Measurements from ENCODE around the gene RABAC1. TPM values are rescaled to one million over a fixed set of nuclear protein-coding genes. Genes with fewer than 3 reads are reported as not detected.

RABAC1 gene
- total RNA-seq, 1 experiment from 2014 or later: 94.0 TPM

DNA sequence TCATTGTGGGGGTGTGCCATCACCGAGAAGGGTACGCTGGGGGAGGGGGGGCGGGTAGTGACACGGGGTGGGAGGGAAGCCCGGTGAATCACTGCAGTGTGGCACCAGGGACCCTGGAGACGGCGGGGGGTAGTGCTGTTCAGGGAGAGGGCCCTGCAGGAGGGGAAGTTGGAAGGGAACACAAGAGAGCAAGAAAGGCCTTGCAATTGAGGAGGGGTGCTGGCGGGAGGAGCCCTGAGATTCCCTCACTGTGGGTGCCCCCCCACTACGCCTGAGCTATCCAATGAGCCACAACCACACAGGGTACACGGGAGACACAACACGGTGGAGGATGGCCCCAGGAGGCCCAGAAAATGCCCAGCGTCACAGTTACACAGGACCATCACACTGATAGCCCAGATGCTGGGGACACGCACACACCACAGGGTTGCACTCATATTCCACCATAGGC is 35.4 kb upstream of the RABAC1 start:
- no peak overlapping the region for H2BK120ac ChIP-seq (ENCODE audit: low read depth, low read length, poor library complexity, severe bottlenecking)
- H3K4me1 Mint-ChIP-seq: peaks cover 21 to 40% of the 10 kb centered on the region in 2 experiments
- H4K5ac ChIP-seq (ENCODE audit: insufficient read length, low read depth, low read length): no peak overlapping the region
- H3T11ph ChIP-seq (ENCODE audit: low read length): no peak overlapping the region
- H3K9me3 Mint-ChIP-seq: peaks cover 0 to 2% of the 10 kb centered on the region in 2 experiments; a peak in 3 of 5 replicates
- no peak overlapping the region for H3K27ac Mint-ChIP-seq
- H2BK5ac ChIP-seq (ENCODE audit: insufficient read length, low read length): no peak overlapping the region
- no peak for DNase-seq
- no peak overlapping the region for H2AK5ac ChIP-seq (ENCODE audit: insufficient read length, low read length)
- H3K4me2 ChIP-seq (ENCODE audit: insufficient read depth, insufficient read length, low read length): no peak overlapping the region
- no peak overlapping the region for H4K91ac ChIP-seq (ENCODE audit: insufficient read length, low read depth, low read length)
- peaks cover 68% of the 10 kb centered on the region for H3K27me3 Mint-ChIP-seq (ENCODE audit: low read depth)
- H2BK20ac ChIP-seq (ENCODE audit: low read depth, low read length, poor library complexity, severe bottlenecking): no peak overlapping the region
- peaks cover 1% of the 10 kb centered on the region for H4K20me1 ChIP-seq (ENCODE audit: control insufficient read depth, insufficient read depth, insufficient read length)
- H3K79me1 ChIP-seq (ENCODE audit: insufficient read depth, low read depth, low read length, poor library complexity, severe bottlenecking): no peaks in the 10 kb centered on the region
- no peaks in the 10 kb centered on the region for H3K9me3 ChIP-seq (ENCODE audit: control insufficient read depth, low read depth, low read length)
- H3K27ac ChIP-seq (ENCODE audit: insufficient read length, low read depth, low read length): no peak overlapping the region
- TF ChIP-seq, protein P1, sequence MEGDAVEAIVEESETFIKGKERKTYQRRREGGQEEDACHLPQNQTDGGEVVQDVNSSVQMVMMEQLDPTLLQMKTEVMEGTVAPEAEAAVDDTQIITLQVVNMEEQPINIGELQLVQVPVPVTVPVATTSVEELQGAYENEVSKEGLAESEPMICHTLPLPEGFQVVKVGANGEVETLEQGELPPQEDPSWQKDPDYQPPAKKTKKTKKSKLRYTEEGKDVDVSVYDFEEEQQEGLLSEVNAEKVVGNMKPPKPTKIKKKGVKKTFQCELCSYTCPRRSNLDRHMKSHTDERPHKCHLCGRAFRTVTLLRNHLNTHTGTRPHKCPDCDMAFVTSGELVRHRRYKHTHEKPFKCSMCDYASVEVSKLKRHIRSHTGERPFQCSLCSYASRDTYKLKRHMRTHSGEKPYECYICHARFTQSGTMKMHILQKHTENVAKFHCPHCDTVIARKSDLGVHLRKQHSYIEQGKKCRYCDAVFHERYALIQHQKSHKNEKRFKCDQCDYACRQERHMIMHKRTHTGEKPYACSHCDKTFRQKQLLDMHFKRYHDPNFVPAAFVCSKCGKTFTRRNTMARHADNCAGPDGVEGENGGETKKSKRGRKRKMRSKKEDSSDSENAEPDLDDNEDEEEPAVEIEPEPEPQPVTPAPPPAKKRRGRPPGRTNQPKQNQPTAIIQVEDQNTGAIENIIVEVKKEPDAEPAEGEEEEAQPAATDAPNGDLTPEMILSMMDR (conservative IDR thresholded peaks at IDR 0.05): no peak
- H3K14ac ChIP-seq (ENCODE audit: insufficient read depth, low read length): no peak overlapping the region
- H3K18ac ChIP-seq (ENCODE audit: insufficient read length, low read depth, low read length): no peak overlapping the region
- H3K9ac ChIP-seq (ENCODE audit: extremely low read depth, insufficient read length, low read length): no peak overlapping the region
- peaks cover 9% of the 10 kb centered on the region for H3K23me2 ChIP-seq (ENCODE audit: insufficient read length, low read depth, low read length, poor library complexity, severe bottlenecking)
- H2AFZ ChIP-seq (ENCODE audit: low read length): no peak overlapping the region
- peaks cover 16% of the 10 kb centered on the region; the same call in 1 of the 2 replicates for H3K27me3 ChIP-seq (ENCODE audit: insufficient read depth, low read length)
- WGBS (ENCODE audit: extremely low coverage, insufficient read length, low lambda C conversion rate): no CpG with 5 or more reads among the region's 13 CpGs
- H3K36me3 Mint-ChIP-seq (ENCODE audit: insufficient read depth in 1 of 3, low read depth in 3 of 3): peaks cover 0 to under 1% (median 0%) of the 10 kb centered on the region in 3 experiments; a peak in 4 of 7 replicates
- no peak overlapping the region for H4K8ac ChIP-seq (replicated peaks; ENCODE audit: insufficient read length, low read depth, low read length)
- no peak overlapping the region for H3K4ac ChIP-seq (ENCODE audit: low read depth, low read length)
- no peaks in the 10 kb centered on the region for H3K79me2 ChIP-seq (ENCODE audit: insufficient read depth, low read length)
- no peak overlapping the region for H2BK15ac ChIP-seq (ENCODE audit: low read depth, low read length)
- H3K4me1 ChIP-seq (ENCODE audit: insufficient read depth, low read length): no peaks in the 10 kb centered on the region
- no peak overlapping the region for H3K23ac ChIP-seq (ENCODE audit: insufficient read length, low read depth, low read length)
- H2BK12ac ChIP-seq (ENCODE audit: insufficient read length, low read depth, low read length): no peak overlapping the region
- peak overlapping the region in 1 of 2 experiments; percentile 43; a peak in 4 of 5 replicates for H3K4me3 Mint-ChIP-seq
- H3K56ac ChIP-seq (ENCODE audit: insufficient read length, low read depth, low read length): no peak overlapping the region
